ENCODE data around the gene CHST8. TPM values are rescaled to one million over a fixed set of nuclear protein-coding genes. Genes with fewer than 3 reads are reported as not detected.

The CHST8 gene
- total RNA-seq, 1 donor from 2014 or later = 3.2 TPM

- no peaks in the 10 kb centered on the region for H3K4me1 ChIP-seq
- H3K27ac ChIP-seq = no peak overlapping the region
- TF ChIP-seq POLR2A (IDR thresholded peaks at IDR 0.05) (no peak), CTCF (IDR thresholded peaks at IDR 0.05) (no peak), POLR2AphosphoS5 (IDR thresholded peaks at IDR 0.05; ENCODE audit: insufficient read depth in 1 of 2, low read depth in 1 of 2) (no peak)
- no peaks in the 10 kb centered on the region for H3K36me3 ChIP-seq
- DNase-seq (ENCODE audit: extremely low spot score in 2 of 2) = no peak
- no peaks in the 10 kb centered on the region for H3K27me3 ChIP-seq
- H3K4me3 ChIP-seq = no peak overlapping the region
- intact Hi-C loops (cut with DNase I) = no loop called here
- no peaks in the 10 kb centered on the region for H3K9me3 ChIP-seq
Observed at GRCh38 chr19:33750587-33751435, 129.1 kb downstream of the CHST8 start.

- Histone ChIP-seq H3K4me3 (no peak overlapping the region), H3K4me1 (no peaks in the 10 kb centered on the region), H3K9me3 (no peaks in the 10 kb centered on the region), H3K27ac (no peak overlapping the region), H3K36me3 (no peaks in the 10 kb centered on the region), H3K27me3 (no peaks in the 10 kb centered on the region)
- TF ChIP-seq POLR2A (IDR thresholded peaks at IDR 0.05) (no peak), CTCF (IDR thresholded peaks at IDR 0.05) (no peak), POLR2AphosphoS5 (IDR thresholded peaks at IDR 0.05; ENCODE audit: insufficient read depth in 1 of 2, low read depth in 1 of 2) (no peak)
- intact Hi-C loops (cut with DNase I) = no loop called here
- DNase-seq (ENCODE audit: extremely low spot score in 2 of 2) = no peak
Observed at GRCh38 chr19:33751436-33751770, 129.7 kb downstream of the CHST8 start.

- DNase-seq (ENCODE audit: extremely low spot score in 2 of 2) = no peak
- H3K4me3 ChIP-seq = no peak overlapping the region
- H3K4me1 ChIP-seq = no peaks in the 10 kb centered on the region
- no peak overlapping the region for H3K27ac ChIP-seq
- TF ChIP-seq POLR2A (IDR thresholded peaks at IDR 0.05) = no peak
- no peak for TF ChIP-seq CTCF (IDR thresholded peaks at IDR 0.05)
- no peak for TF ChIP-seq POLR2AphosphoS5 (IDR thresholded peaks at IDR 0.05; ENCODE audit: insufficient read depth in 1 of 2, low read depth in 1 of 2)
- intact Hi-C loops (cut with DNase I) = no loop called here
- H3K36me3 ChIP-seq = no peaks in the 10 kb centered on the region
- H3K9me3 ChIP-seq = no peaks in the 10 kb centered on the region
- no peaks in the 10 kb centered on the region for H3K27me3 ChIP-seq
Observed at GRCh38 chr19:33752018-33752800, 130.5 kb downstream of the CHST8 start.

GRCh38 chr19:33752945-33753344, 131.2 kb downstream of the CHST8 start:
- Histone ChIP-seq H3K4me1 (no peaks in the 10 kb centered on the region), H3K36me3 (no peaks in the 10 kb centered on the region), H3K27me3 (no peaks in the 10 kb centered on the region), H3K9me3 (no peaks in the 10 kb centered on the region), H3K27ac (no peak overlapping the region), H3K4me3 (no peak overlapping the region)
- TF ChIP-seq POLR2AphosphoS5 (IDR thresholded peaks at IDR 0.05; ENCODE audit: insufficient read depth in 1 of 2, low read depth in 1 of 2) (no peak), POLR2A (IDR thresholded peaks at IDR 0.05) (no peak), CTCF (IDR thresholded peaks at IDR 0.05) (no peak)
- DNase-seq (ENCODE audit: extremely low spot score in 2 of 2) = no peak
- intact Hi-C loops (cut with DNase I) = no loop called here

- intact Hi-C loops (cut with DNase I) = no loop called here
- H3K4me3 ChIP-seq = no peak overlapping the region
- DNase-seq (ENCODE audit: extremely low spot score in 2 of 2) = no peak
- no peaks in the 10 kb centered on the region for H3K4me1 ChIP-seq
- no peaks in the 10 kb centered on the region for H3K36me3 ChIP-seq
- no peaks in the 10 kb centered on the region for H3K9me3 ChIP-seq
- no peaks in the 10 kb centered on the region for H3K27me3 ChIP-seq
- TF ChIP-seq CTCF (IDR thresholded peaks at IDR 0.05) (no peak), POLR2AphosphoS5 (IDR thresholded peaks at IDR 0.05; ENCODE audit: insufficient read depth in 1 of 2, low read depth in 1 of 2) (no peak), POLR2A (IDR thresholded peaks at IDR 0.05) (no peak)
- no peak overlapping the region for H3K27ac ChIP-seq
Observed at GRCh38 chr19:33754361-33754760, 132.6 kb downstream of the CHST8 start.
